Measurements from ENCODE around the gene TMLHE.
"Not testable (repeated sequence)": the region's sequence is repeated elsewhere in the genome, so short reads cannot be mapped to it uniquely, and the experiment has no call there.

Gene TMLHE

GRCh38 chrX:155563099-155563498, 49.7 kb downstream of the TMLHE start:
- no peaks in the 10 kb centered on the region for H3K27me3 Mint-ChIP-seq
- H3K4me1 Mint-ChIP-seq = no peaks in the 10 kb centered on the region
- peaks cover 3 to 27% of the 10 kb centered on the region in 2 donors for H3K9me3 Mint-ChIP-seq
- no peak for ATAC-seq
- no peak overlapping the region for H3K27ac Mint-ChIP-seq
- DNase-seq = no peak
- H3K4me3 Mint-ChIP-seq = no peak overlapping the region

GRCh38 chrX:155544881-155545280, 67.9 kb downstream of the TMLHE start:
- Mint-ChIP-seq H3K4me3 (no peak overlapping the region), H3K9me3 (peaks cover 7 to 15% of the 10 kb centered on the region in 2 donors), H3K4me1 (no peaks in the 10 kb centered on the region), H3K27me3 (no peaks in the 10 kb centered on the region), H3K27ac (no peak overlapping the region)
- DNase-seq = no peak
- ATAC-seq = no peak

GRCh38 chrX:155535866-155536265, 76.9 kb downstream of the TMLHE start:
- Mint-ChIP-seq H3K27me3 (no peaks in the 10 kb centered on the region), H3K9me3 (peaks cover 0 to 6% of the 10 kb centered on the region in 2 donors), H3K4me3 (no peak overlapping the region), H3K4me1 (no peaks in the 10 kb centered on the region), H3K27ac (no peak overlapping the region)
- no peak for DNase-seq
- ATAC-seq = no peak

GRCh38 chrX:155534800-155535199, 78.0 kb downstream of the TMLHE start:
- ATAC-seq (no peak), DNase-seq (no peak)
- Mint-ChIP-seq H3K4me3 (no peak overlapping the region), H3K27ac (no peak overlapping the region), H3K9me3 (peaks cover 0 to 6% of the 10 kb centered on the region in 2 donors), H3K4me1 (no peaks in the 10 kb centered on the region), H3K27me3 (no peaks in the 10 kb centered on the region)

GRCh38 chrX:155527023-155527422, 85.7 kb downstream of the TMLHE start:
- H3K27ac Mint-ChIP-seq, H3K4me1 Mint-ChIP-seq, ATAC-seq, DNase-seq, H3K4me3 Mint-ChIP-seq, H3K27me3 Mint-ChIP-seq: not testable (repeated sequence)
- H3K9me3 Mint-ChIP-seq = peaks cover 4 to 19% of the 10 kb centered on the region in 2 donors

- no peak overlapping the region for H3K4me3 Mint-ChIP-seq
- no peaks in the 10 kb centered on the region for H3K4me1 Mint-ChIP-seq
- H3K27ac Mint-ChIP-seq = no peak overlapping the region
- H3K27me3 Mint-ChIP-seq = no peaks in the 10 kb centered on the region
- no peak for ATAC-seq
- H3K9me3 Mint-ChIP-seq = no peaks in the 10 kb centered on the region
- DNase-seq = no peak
These were observed 98.5 kb downstream of the TMLHE start for GRCh38 chrX:155514225-155514624.

- ATAC-seq = no peak
- Mint-ChIP-seq H3K9me3 (no peaks in the 10 kb centered on the region), H3K4me3 (no peak overlapping the region), H3K27me3 (no peaks in the 10 kb centered on the region), H3K27ac (no peak overlapping the region), H3K4me1 (no peaks in the 10 kb centered on the region)
- no peak for DNase-seq
These were observed 107.5 kb downstream of the TMLHE start for GRCh38 chrX:155505296-155505695.

GRCh38 chrX:155495134-155495533, 117.6 kb downstream of the TMLHE start:
- not testable (repeated sequence) for ATAC-seq, DNase-seq, H3K4me1 Mint-ChIP-seq, H3K27me3 Mint-ChIP-seq, H3K27ac Mint-ChIP-seq, H3K4me3 Mint-ChIP-seq, H3K9me3 Mint-ChIP-seq

GRCh38 chrX:155491421-155491820, 121.3 kb downstream of the TMLHE start:
- not testable (repeated sequence) for H3K4me3 Mint-ChIP-seq, DNase-seq, H3K27ac Mint-ChIP-seq, ATAC-seq, H3K27me3 Mint-ChIP-seq, H3K9me3 Mint-ChIP-seq, H3K4me1 Mint-ChIP-seq

- not testable (repeated sequence) for H3K9me3 Mint-ChIP-seq, H3K27me3 Mint-ChIP-seq, H3K4me3 Mint-ChIP-seq, H3K4me1 Mint-ChIP-seq, H3K27ac Mint-ChIP-seq, DNase-seq
- ATAC-seq = peak; percentile 88
These were observed 135.6 kb downstream of the TMLHE start for GRCh38 chrX:155477136-155477535.

- H3K9me3 Mint-ChIP-seq = not testable (repeated sequence)
- ATAC-seq = peak; percentile 91
These were observed 146.3 kb downstream of the TMLHE start for GRCh38 chrX:155466269-155466938.

GRCh38 chrX:155460501-155460900, 152.3 kb downstream of the TMLHE start:
- ATAC-seq = peak; percentile 44
- not testable (repeated sequence) for H3K9me3 Mint-ChIP-seq, H3K27ac Mint-ChIP-seq, H3K27me3 Mint-ChIP-seq, H3K4me3 Mint-ChIP-seq, DNase-seq, H3K4me1 Mint-ChIP-seq

More at GRCh38 chrX:155466269-155466938, 146.3 kb downstream of the TMLHE start:
- DNase-seq, H3K27me3 Mint-ChIP-seq, H3K27ac Mint-ChIP-seq, H3K4me3 Mint-ChIP-seq, H3K4me1 Mint-ChIP-seq: not testable (repeated sequence)

GRCh38 chrX:155458471-155458870, 154.3 kb downstream of the TMLHE start, which contains the start of gene F8A3:
F8A3 (minus strand) TSS chrX:155458620; CDS start chrX:155458600, 20 bp downstream.
- not testable (repeated sequence) for DNase-seq, H3K4me3 Mint-ChIP-seq, H3K4me1 Mint-ChIP-seq, H3K27me3 Mint-ChIP-seq, H3K27ac Mint-ChIP-seq, H3K9me3 Mint-ChIP-seq
- ATAC-seq = peak; percentile 84

- H3K27ac Mint-ChIP-seq, H3K4me3 Mint-ChIP-seq, DNase-seq, H3K9me3 Mint-ChIP-seq, H3K4me1 Mint-ChIP-seq, H3K27me3 Mint-ChIP-seq: not testable (repeated sequence)
- peak; percentile 81 for ATAC-seq
These were observed 154.8 kb downstream of the TMLHE start for GRCh38 chrX:155457761-155458447.

GRCh38 chrX:155441097-155441496, 171.7 kb downstream of the TMLHE start:
- Mint-ChIP-seq H3K4me1 (no peaks in the 10 kb centered on the region), H3K27me3 (no peaks in the 10 kb centered on the region), H3K9me3 (peaks cover 14 to 24% of the 10 kb centered on the region in 2 donors), H3K4me3 (no peak overlapping the region), H3K27ac (no peak overlapping the region)
- DNase-seq (no peak), ATAC-seq (no peak)
